Keratinocyte (primary cell): ENCODE data around the gene ICOS.

Experiments
- EZH2 ChIP-seq: IDR thresholded peaks from one replicate; pipeline ENCODE4 v1.6.1; 2012; ENCODE audit warnings: inconsistent platforms, mild to moderate bottlenecking, low read length, moderate library complexity
- TF ChIP-seq, protein P1 (sequence below), 3 experiments: IDR thresholded peaks in 1 of 3; conservative IDR thresholded peaks in 1 of 3; optimal IDR thresholded peaks in 1 of 3; 2 replicates in 2 of 3; 3 replicates in 1 of 3; pipeline versions ENCODE3 to v1.5.1; 2011; ENCODE audit warnings: low read length in 3 of 3, mild to moderate bottlenecking in 3 of 3, moderate library complexity in 2 of 3, control low read depth in 1 of 3, inconsistent platforms in 1 of 3; ENCODE audit not compliant: insufficient read depth in 2 of 3; ENCODE audit errors: extremely low read depth in 1 of 3

DNA sequence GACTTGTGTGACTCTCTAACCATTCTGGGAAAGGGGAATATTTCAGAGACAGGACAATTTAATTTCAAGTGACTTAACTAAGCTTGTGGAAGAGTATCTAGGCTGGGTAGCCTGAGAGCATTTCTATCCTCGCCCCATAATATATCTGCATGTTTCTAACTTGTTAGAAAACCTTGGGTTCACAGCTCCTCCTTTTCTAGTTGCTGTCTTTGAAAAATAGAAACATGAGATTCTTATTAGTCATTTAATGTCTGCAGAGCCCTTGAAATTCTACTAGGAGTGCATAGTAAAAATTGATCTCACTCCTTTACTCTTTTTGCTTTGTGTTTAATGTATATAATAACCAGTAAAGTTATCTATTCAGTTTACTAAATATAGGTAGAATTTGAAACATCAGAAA, 46.6 kb upstream of the ICOS start:
- TF ChIP-seq, protein P1, sequence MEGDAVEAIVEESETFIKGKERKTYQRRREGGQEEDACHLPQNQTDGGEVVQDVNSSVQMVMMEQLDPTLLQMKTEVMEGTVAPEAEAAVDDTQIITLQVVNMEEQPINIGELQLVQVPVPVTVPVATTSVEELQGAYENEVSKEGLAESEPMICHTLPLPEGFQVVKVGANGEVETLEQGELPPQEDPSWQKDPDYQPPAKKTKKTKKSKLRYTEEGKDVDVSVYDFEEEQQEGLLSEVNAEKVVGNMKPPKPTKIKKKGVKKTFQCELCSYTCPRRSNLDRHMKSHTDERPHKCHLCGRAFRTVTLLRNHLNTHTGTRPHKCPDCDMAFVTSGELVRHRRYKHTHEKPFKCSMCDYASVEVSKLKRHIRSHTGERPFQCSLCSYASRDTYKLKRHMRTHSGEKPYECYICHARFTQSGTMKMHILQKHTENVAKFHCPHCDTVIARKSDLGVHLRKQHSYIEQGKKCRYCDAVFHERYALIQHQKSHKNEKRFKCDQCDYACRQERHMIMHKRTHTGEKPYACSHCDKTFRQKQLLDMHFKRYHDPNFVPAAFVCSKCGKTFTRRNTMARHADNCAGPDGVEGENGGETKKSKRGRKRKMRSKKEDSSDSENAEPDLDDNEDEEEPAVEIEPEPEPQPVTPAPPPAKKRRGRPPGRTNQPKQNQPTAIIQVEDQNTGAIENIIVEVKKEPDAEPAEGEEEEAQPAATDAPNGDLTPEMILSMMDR (optimal IDR thresholded peaks at IDR 0.05 in 1 of 3, IDR thresholded peaks at IDR 0.05 in 1 of 3, conservative IDR thresholded peaks at IDR 0.05 in 1 of 3; ENCODE audit: extremely low read depth in 1 of 3, insufficient read depth in 2 of 3, low read length in 3 of 3): no peak
- no peak for TF ChIP-seq EZH2
